ENCODE results near the gene DNAJC16.

- TF ChIP-seq, protein P1, sequence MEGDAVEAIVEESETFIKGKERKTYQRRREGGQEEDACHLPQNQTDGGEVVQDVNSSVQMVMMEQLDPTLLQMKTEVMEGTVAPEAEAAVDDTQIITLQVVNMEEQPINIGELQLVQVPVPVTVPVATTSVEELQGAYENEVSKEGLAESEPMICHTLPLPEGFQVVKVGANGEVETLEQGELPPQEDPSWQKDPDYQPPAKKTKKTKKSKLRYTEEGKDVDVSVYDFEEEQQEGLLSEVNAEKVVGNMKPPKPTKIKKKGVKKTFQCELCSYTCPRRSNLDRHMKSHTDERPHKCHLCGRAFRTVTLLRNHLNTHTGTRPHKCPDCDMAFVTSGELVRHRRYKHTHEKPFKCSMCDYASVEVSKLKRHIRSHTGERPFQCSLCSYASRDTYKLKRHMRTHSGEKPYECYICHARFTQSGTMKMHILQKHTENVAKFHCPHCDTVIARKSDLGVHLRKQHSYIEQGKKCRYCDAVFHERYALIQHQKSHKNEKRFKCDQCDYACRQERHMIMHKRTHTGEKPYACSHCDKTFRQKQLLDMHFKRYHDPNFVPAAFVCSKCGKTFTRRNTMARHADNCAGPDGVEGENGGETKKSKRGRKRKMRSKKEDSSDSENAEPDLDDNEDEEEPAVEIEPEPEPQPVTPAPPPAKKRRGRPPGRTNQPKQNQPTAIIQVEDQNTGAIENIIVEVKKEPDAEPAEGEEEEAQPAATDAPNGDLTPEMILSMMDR (IDR thresholded peaks at IDR 0.05; ENCODE audit: insufficient read depth, low read length, poor library complexity, severe bottlenecking), result no peak
- no peak for TF ChIP-seq EZH2phosphoT487 (conservative IDR thresholded peaks at IDR 0.05; ENCODE audit: low read length)
Observed at GRCh38 chr1:15524283-15525049, 2.2 kb upstream of the DNAJC16 start.

Data from SU-DHL-6 (cell line).